Cerebellar cortex (tissue), 1 donor: ENCODE data around the gene SYT14.
"Not testable (repeated sequence)": the region's sequence is repeated elsewhere in the genome, so short reads cannot be mapped to it uniquely, and the experiment has no call there.

ENCODE experiments used
- DNase-seq: peaks from one replicate; pipeline ENCODE4 v3.0.0-alpha.2; 2015; ENCODE audit warnings: low spot score

Gene SYT14

DNA sequence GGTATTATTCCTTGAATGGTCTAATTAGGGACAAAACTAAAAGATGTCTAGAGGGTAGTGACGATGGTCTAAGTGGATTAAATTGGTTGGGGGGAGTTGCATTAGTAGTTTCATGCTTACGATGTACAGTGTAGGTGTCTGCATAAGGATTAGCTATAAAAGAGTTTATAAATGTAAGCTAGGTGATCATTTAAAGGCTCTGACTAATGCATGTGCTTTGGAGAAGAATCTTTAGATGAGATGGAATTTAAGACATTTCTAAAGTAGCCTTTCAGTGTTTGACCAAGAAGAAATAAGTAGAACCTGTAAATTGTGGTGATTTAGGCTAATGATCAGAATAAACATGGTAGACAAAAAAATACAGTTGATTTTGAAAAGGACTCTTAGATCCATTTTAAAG is 7.4 kb downstream of the SYT14 start:
- DNase-seq, result no peak

DNA sequence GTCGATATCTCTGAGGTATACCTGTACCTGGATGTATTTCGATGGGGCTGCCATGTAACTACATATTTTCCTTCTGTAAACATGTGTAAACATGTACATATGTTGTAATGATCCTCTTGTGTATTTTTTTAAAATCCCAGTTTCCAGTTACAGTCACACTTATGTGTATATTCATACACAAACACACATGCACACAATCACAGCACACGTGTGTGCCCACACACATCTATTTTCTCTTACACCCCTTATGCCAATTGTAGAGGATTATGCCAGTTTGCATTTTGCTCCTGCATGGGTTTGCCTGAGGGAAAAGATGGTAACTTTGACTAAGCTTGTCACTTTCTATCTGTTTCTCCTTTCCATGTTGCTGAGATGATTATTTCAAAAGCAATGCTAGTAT is 10.1 kb downstream of the SYT14 start:
- DNase-seq, result no peak

DNA sequence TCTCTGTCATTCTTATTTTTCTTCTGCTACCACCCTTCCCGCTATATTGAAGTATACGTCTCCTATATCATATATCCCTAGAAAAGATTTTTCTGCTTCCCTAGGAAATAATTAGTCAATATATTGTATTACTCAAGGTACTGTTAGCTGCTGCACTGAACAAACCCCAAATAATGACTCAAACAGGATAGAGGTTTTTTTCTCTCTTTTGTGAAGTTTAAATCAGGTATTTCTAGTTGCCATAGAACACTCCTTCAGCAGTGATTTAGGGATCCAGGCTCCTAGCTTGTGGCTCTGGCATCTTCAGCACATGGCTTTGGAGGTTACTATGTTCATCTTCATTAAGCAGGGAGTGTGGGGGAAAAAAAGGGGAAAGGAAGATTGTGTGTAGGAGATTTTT is 18.1 kb downstream of the SYT14 start:
- no peak for DNase-seq

DNA sequence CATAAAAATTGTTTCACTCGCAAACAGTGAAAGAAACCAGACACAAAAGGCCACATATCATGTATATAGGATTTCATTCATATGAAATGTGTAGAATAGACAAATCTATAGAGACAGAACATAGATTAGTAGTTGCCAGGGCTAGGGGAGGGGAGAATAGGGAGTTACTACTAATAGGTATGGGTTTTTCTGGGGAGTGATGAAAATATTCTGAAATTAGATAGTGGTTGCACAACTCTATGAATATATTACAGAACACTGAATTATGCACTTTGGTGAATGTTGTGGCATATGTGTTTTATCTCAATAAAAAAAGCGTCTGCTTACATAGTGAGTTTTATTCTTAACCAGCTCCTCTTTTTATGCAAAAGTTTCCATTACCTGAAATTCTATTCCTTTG is 21.6 kb downstream of the SYT14 start:
- DNase-seq, result no peak

DNA sequence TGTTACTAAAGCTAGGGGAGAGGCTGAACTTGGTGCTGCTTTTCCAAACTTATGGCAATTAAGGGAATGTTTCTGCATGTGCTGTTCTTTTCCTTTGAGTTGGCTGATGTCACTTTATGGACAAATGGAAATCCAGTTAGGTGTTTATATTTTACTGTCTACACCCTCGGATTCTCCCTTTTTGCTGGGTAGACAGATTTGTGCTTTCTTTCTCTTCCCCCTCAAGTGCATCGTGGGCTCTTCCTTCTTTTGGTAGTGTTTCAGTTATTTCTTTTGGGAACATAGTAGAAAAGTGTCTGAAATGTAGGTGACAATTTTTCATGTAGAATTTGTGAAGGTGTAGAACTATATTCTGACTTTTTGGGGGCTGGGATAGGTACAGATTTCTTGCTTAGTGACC is 22.9 kb downstream of the SYT14 start:
- no peak for DNase-seq

DNA sequence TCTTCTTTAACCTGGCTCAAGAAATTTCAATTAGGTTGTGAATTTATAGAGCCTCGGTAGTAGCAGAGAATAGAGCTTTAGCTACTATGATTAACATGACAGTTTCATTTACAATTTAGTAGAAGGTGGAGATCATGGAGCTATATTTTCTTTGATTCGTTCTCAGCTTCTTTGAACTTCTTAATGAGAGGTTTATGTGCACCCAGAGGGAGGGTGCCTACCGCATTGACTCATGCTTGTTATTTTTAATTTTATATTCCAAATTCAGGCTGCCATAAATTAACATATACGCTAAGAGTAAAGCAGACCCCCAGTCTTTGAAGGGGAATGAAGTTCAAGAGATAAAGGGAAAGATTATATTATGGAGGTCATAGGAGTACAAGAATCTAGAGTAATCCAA is 24.4 kb downstream of the SYT14 start:
- no peak for DNase-seq

DNA sequence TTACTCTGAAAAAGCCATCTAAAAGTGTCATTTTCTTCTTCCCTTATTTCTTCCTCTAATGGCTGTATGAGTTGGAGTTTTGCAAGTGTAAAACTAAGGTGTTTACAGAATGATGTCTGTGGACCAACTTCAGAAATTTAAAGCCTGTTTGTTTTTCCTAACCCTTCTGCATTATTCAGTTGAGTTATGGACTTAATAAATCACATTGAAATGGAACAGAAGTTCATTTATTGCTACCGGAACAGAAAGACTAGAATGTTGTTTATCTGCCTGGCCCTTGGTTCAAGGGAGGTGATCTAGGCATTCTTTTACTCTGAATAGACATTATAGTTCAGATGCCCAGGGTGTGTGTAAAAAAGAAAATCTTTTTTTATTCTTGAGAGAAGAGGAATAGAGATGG is 24.8 kb downstream of the SYT14 start:
- DNase-seq, result no peak

DNA sequence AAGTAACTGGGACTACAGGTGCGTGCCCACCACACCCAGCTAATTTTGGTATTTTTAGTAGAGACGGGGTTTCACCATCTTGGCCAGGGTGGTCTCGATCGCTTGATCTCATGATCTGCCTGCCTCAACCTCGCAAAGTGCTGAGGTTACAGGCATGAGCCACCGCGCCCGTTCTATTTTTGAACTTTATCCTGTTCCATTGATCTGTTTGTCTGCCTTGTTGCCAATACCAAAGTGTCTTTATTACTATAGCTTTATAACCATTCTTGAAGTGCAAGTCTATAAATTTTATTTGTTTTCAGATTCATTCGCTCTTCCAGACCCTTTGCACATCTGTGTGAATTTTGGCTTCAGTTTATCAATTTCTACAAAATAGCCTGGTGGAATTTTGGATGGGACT is 28.0 kb downstream of the SYT14 start:
- DNase-seq, result no peak

DNA sequence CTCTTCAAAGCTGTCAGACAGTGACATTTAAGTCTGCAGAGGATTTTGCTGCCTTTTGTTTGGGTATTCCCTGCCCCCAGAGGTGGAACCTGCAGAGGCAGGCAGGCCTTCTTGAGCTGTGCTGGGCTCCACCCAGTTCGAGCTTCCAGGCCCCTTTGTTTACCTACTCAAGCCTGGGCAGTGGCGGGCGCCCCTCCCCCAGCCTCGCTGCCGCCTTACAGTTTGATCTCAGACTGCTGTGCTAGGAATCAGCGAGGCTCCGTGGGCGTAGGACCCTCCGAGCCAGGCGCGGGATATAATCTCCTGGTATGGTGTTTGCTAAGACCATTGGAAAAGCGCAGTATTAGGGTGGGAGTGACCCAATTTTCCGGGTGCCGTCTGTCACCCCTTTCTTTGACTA is 40.7 kb downstream of the SYT14 start:
- not testable (repeated sequence) for DNase-seq

DNA sequence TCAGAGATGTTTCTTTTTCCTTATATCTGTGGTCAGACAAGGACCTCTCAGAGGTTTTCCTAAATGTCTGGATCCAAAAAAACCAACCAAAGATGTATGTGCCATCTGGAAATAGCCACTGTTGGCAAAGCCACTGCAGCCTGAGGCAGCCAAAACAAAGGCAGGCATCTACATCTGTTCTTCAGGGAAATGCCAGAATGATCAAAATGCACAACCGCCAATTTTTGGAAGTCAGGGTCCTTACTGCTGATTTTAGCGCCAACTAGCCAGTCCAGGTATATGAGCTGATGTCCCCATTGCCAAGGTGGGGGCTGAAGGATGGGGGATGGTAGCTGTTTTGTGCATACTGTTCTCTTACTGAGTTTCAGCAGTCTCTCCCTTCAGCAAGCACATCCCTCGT is 45.9 kb downstream of the SYT14 start:
- DNase-seq, result peak; percentile 84

DNA sequence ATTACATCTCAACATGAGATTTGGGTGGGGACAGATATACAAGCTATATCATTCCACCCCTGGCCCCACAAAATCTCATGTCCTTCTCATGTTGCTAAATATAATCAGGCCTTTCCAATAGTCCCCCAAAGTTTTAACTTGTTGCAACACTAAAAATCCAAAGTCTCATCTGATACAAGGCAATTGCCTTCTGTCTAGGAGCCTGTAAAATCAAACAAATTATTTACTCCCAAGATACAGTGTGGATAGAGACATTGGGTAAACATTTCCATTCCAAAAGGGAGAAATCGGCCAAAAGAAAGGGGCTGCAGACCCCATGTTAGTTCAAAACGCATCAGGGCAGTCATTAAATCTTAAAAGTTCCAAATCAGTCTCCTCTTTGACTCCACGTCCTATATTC is 47.0 kb downstream of the SYT14 start:
- DNase-seq, result no peak

DNA sequence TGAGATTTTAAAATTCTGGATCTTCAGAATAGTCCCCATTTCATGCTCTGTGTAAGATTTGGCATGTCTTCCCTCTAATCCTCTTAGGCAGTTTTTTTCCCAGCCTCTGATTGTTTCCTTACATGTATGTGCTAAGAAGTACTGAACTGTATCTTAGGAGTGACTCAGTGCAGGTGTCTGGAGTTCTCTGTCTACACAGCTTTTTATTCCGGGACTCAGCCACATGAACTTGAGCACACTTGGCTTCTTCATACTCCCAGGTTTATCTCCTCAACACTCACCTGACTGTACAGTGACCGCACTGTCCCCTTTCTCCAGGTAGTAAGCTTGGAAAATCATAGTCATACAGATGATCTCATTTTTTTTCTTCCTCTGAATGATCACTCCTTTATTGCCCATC is 50.7 kb downstream of the SYT14 start:
- DNase-seq, result no peak

DNA sequence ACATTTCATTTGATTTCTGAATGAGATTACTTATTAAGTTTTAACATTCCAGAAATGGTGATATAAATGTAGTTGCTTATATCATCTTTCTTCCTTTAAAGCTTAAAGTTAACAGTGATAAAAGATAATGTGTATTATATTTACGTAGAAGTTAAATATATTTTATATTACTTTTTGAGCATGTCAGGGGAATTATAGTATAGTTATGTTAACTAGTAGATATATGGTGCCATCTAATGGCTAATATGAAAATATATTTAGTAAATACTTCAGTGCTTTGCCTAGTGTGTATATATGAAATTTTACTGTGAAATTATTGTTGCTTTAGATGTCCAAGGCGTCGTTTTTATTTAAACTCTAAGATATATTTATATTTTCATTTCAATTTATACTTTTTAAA is 51.5 kb downstream of the SYT14 start:
- no peak for DNase-seq

DNA sequence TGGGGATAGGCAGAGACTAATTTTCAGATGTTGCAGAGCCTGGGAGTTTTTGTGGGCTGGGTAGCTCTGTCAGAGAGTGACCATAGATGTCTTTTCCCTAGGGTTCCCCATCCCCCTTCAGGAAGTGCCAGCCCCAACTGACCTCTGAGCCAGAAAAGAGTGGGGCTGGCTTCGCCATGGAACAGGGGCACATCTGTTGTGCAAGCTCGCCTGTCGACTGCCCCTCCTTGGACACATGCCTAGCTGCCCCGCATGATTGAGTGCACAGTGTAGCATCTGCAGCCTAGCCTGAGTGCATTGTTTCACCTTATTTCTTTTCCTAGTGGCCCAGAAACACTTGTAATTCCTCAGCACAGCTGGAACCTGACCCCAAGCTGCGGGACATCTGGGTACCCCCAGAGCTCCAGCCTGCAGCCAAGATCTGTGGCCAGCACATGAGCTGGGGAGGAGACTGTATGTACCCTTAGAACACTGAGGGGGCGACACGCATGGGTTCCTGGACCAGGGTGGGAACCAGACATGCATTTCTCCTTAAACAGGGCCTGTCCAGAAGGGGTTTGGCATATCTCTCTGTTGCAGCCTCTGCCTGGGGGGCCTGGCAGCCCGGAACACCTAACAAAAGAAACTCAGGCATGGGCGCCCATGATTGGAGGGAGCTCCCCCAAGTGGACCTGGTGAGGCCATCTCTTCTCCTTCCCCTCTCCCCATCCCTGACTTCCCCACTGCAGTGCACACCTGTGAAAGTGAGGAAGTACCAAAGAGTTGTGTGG is 55.2 kb downstream of the SYT14 start:
- DNase-seq, result no peak

DNA sequence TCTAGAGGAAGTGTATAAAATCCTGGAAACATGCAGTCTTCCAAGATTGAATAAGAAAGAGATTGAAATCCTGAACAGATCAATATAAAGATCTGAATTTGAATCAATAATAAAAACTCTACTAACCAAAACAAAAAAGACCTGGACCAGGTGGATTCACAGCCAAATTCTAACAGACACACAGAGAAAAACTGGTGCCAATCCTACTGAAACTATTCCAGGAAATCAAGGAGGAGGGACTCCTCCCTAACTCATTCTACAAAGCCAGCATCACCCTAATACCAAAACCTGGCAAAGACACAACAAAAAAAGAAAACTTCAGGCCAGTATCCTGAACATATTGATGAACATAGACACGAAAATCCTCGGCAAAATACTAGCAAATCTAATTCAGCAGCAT is 58.3 kb downstream of the SYT14 start:
- peak; percentile 53 for DNase-seq

DNA sequence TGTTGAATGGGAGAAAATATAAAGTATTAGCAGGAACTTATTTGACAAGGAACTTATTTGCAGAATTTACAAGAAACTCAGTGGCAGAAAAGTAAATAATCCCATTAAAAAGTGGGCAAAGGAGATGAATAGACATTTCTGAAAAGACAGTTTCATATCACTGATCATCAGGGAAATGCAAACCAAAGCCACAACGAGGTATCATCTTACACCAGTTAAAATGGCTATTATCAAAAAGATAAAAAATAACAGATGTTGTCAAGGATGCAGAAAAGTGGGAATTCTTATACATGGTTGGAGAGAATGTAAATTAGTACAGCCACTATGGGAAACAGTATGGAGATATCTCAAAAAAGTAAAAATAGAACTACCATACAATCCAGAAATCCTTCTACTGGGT is 61.0 kb downstream of the SYT14 start:
- no peak for DNase-seq

DNA sequence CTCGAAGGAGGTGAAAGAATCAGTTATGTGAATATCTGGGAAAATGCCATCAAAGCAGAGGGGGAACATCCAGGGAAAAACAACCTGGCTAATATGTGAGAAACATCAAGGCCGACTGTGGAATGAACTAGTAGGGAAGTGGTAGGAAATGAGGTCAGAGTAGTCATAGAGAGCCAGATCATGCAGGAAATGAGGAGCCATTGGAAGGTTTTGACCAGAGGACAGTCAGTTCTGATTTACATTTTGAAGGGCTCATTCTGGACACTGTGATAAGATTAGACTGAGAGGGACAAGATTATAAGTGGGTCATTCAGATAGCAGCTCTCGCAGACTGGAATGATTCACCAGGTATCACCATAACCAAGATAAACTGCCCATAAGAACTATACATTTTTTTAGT is 63.7 kb downstream of the SYT14 start:
- peak; percentile 70 for DNase-seq

DNA sequence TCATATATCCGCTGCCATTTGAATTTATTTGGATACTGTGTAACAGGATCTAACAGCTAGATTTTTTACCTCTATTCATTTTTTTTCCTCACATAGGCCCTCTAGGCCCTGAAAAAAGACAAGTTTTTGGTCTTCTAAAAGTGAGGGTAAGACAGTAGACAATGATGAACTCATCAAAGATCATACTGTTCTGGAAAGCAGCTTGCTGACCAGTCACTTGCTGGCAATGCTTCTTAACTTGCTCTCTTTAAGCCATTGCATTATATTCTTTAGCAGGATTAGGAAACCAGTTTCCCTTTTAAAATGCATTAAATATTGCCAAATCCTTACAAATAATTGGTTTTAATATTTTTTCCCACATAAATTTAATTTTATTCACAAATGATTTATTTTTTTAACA is 65.5 kb downstream of the SYT14 start:
- DNase-seq, result no peak

DNA sequence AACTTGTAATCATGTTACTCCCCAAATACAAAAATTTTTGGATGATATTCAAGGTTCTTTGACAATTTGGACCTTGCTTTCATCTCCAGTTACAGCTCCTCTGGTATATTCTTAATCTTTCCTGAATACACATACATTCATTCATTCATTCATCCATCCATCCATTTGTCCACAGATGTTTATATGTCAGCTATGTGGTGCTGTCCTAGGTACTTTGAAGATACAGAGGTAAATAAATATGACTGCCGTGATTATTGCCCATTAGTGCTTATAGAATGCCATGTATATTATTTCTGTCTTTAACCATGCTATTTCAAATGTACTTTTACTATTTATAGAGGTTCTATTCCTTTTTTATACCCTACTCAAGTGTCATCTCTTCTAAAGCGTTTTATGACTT is 72.1 kb downstream of the SYT14 start:
- no peak for DNase-seq

DNA sequence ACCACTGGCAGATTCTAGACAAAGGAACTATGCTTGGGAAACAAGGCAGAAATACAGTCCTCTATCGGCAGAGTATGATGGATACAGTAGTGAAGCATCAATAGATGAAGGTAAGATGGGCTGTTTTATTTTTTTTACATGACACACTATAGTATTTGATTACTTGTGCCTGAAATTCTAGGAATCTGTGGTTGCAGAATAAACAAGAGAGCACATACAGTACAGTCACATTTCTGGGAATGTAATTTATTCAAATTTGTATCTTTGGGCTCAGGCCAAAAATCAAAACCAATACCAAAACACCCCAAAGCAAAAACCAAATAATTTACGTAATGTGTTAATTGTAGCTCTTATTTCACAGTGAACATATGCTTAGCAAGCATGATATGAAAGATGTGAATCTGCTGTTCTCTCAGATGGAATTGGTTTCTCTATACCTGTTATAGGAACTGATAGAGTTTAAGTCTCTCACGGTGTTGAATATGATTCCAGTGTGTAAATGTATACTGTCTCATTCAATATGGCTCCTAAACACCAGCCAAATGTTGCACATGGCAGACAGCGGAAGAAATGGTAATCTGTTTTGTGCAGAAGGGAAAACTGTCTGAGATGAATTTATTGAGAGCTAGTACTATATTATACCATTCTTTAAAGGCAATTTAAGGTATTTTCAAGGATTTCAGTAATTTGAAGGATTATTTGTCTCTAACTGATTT is 83.3 kb downstream of the SYT14 start:
- no peak for DNase-seq

DNA sequence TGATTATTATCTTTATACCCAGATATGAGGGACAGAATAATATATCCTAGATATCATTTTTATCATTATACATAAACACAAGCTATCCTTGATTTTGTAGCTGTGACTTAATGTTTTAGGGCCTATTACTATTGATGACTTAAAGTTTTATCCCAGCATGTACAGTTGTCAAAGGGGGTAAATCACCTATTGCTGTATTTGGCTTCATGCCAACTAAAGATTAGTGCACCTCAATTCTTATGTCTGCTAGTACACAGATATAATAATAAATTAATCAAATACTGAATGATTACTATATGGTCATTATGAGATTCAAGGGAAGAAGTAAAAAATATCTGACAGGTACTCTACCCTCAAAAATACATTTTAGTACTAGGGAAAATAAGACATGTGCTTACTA is 84.0 kb downstream of the SYT14 start:
- DNase-seq, result no peak

DNA sequence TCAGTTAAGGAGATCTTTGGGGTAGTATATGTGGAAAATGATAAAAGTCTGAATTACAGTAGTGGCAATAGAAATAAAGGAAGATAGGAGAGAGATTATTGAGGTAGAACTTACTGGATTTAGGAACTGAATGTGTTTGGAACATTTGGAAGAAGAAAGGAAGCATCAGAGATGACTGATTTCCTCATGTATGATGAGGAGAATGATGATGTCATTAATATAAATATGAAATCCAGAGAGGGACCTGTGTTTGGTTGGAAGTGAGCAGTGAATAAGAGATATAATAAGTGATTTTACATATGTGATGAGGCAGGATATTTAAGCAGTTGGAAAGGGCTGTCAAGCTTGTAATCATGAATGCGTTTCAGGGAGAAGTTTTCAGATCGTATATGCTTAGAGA is 86.3 kb downstream of the SYT14 start:
- no peak for DNase-seq

DNA sequence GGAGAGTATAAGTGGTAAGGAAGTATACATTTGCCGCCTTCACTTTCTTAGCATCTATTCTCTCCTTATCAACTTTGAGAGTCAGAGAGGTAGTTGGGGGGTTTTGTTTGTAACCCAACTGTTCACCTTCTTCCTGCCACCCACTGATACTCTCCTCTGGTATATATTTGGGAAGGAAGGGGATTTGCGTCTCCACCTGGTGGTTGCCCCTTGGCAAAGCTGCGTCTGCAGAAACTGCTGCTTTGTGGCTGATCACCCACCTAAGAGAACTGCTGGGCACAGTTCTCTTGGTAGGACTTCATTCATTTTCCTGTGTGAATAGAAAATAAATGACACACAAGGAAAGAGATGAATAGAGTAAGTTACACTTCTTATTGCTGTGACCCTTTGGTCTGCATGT is 87.0 kb downstream of the SYT14 start:
- DNase-seq, result no peak

DNA sequence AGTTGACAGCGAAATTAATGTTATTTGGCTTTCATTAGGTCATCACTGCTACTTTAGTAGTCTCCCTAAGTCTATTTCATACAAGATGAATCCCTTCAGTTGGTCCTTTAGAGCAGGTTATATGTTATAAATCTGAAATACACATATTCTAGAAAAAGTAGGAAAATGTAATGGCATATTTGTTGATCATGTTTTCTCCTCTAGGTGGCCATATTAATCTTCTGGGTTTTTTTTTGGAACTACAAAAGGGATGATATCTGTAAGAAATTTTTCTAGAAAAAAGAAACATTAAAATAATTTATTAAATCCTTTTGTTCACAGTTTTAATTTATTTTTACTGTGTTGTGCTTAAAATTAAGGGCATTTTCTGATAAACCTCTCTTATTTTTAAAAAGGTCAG is 87.9 kb downstream of the SYT14 start:
- no peak for DNase-seq
